Measurements from ENCODE around the gene MACROH2A2. TPM values are rescaled to one million over a fixed set of nuclear protein-coding genes. Genes with fewer than 3 reads are reported as not detected.
"Not testable (repeated sequence)": the region's sequence is repeated elsewhere in the genome, so short reads cannot be mapped to it uniquely, and the experiment has no call there.

The MACROH2A2 gene
- total RNA-seq, 2 donors from 2014 or later, result 17.3 to 19.6 TPM

DNA sequence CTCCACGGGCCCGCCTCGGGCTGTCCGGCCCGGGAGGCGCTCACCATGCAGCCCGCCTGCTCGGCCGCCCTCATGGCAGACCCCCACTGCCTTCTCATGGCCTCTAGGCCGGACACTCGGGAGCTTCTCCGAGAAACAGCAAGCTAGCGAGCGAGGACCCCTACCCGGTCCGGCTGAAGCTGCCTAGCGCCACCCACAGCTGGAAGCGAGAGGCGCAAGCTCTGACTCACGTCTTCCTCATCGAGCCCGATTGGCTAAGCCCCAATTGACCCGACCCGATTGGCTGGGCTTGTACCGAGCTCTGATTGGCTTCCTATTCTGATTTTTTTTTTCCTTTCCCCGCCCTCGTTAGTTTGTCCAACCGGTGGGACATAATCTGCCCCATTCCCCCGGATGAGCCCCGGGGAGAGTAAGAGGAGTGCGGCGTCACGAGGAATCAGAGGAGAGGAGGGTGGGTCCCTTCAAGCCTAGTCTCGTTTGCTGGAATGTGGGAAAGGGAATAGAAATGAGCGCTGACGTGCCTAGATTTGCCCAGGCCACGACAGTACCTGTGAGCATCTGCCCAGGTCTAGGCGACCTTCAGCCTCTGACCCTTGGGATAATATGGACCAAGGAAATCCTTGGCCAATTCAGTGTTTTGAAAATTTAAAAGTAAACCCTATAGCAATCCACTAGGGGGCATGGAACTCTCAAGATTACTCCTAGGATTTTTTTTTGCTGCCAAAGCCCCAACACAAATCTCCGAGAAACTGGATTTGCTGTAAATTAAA is 94.0 kb downstream of the MACROH2A2 start, which contains the start of gene TYSND1:
Gene TYSND1, minus strand, starts transcription at position 212 of the 770 bp plus-strand sequence. Its CDS starts 114 bp downstream, at position 98.
- H3K4me3 ChIP-seq, result peak within 1 kb of the TSS; percentile 59 to 73
- H3K27ac ChIP-seq, result peak within 1 kb of the TSS; percentile 87 to 91
- peak; percentile 98 for DNase-seq (ENCODE audit: low spot score)
- H3K9me3 ChIP-seq, result no peaks in the 10 kb centered on the region
- no peaks in the 10 kb centered on the region for H3K27me3 ChIP-seq
- peaks cover 27% of the 10 kb centered on the region for H3K36me3 ChIP-seq
- TF ChIP-seq, protein P1, sequence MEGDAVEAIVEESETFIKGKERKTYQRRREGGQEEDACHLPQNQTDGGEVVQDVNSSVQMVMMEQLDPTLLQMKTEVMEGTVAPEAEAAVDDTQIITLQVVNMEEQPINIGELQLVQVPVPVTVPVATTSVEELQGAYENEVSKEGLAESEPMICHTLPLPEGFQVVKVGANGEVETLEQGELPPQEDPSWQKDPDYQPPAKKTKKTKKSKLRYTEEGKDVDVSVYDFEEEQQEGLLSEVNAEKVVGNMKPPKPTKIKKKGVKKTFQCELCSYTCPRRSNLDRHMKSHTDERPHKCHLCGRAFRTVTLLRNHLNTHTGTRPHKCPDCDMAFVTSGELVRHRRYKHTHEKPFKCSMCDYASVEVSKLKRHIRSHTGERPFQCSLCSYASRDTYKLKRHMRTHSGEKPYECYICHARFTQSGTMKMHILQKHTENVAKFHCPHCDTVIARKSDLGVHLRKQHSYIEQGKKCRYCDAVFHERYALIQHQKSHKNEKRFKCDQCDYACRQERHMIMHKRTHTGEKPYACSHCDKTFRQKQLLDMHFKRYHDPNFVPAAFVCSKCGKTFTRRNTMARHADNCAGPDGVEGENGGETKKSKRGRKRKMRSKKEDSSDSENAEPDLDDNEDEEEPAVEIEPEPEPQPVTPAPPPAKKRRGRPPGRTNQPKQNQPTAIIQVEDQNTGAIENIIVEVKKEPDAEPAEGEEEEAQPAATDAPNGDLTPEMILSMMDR (IDR thresholded peaks at IDR 0.05), result peak in 1 of 2 donors; percentile 74
- H3K4me1 ChIP-seq, result peaks cover 0 to 22% of the 10 kb centered on the region in 2 donors

DNA sequence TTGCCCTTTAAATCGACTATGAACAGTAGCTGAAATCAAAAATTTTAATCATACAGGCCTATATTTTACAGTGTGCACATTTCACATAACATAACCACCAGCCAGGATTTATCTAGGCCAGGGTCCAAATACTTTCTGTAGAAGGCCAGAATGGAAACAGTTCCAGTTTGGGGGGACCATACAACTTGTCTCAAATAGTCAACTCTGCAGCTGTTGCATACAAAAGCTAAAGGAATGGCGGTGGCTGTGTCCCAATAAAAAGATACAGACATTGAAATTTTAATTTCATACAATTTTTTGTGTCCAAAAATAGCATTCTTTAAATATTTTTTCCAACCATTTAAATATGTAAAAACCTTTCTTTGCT is 94.6 kb downstream of the MACROH2A2 start:
- H3K36me3 ChIP-seq, result peaks cover 32% of the 10 kb centered on the region
- H3K27me3 ChIP-seq, result no peaks in the 10 kb centered on the region
- peak overlapping the region; percentile 59 to 73 for H3K4me3 ChIP-seq
- peak overlapping the region; percentile 87 to 91 for H3K27ac ChIP-seq
- no peak for DNase-seq (ENCODE audit: low spot score)
- TF ChIP-seq, protein P1 (IDR thresholded peaks at IDR 0.05), result no peak
- peaks cover 0 to 22% of the 10 kb centered on the region in 2 donors for H3K4me1 ChIP-seq
- H3K9me3 ChIP-seq, result no peaks in the 10 kb centered on the region

DNA sequence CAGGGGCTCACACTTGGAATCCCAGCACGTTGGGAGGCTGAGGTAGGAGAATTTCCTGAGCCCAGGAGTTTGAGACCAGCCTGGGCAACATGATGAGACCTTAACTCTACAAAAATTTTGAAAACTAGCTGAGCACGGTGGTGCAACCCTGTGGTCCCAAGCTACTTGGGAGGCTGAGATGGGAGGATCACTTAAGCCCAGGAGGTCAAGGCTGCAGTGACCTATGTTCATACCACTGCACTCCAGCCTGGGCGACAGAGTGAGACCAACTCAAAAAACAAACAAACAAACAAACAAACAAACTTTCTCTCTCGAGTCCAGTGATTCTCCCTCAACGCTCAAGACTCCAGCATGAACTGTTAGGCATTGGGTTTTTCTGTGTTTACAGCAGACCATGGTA is 95.9 kb downstream of the MACROH2A2 start:
- no peak for DNase-seq (ENCODE audit: low spot score)
- Histone ChIP-seq H3K9me3 (no peaks in the 10 kb centered on the region), H3K27ac (no peak overlapping the region), H3K4me3 (no peak overlapping the region), H3K4me1 (peaks cover 0 to 22% of the 10 kb centered on the region in 2 donors), H3K36me3 (peaks cover 45% of the 10 kb centered on the region), H3K27me3 (no peaks in the 10 kb centered on the region)
- TF ChIP-seq, protein P1 (IDR thresholded peaks at IDR 0.05), result no peak

DNA sequence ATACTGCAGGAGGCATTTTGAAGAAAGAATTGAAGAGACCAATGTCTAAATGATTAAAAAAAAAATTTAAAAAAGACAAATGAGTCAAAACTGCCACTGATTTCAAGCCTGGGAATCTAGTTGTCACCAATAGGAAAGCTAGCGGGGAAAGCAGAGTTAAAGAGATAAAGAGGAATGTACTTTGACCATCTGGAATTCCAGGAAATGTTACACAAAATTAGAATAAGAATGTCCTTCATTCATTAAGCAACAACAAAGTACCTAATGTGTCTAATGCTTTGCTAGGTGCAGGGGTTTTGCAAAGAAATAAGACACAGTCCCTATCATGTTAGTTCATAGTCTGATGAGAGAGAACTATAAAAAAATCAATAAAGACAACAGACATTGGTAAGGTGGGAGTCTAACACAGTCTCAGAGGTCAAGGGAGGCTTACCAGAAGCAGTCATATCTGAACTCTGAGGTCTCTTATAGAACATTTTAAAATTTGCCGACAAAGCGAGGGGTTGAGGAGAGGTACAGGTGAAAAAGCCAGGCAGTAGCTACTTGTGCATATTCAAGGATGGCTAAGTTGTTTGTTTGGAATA is 102.7 kb downstream of the MACROH2A2 start:
- DNase-seq (ENCODE audit: low spot score), result no peak
- Histone ChIP-seq H3K9me3 (no peaks in the 10 kb centered on the region), H3K27ac (no peak overlapping the region), H3K27me3 (no peaks in the 10 kb centered on the region), H3K4me1 (peaks cover 0 to 4% of the 10 kb centered on the region in 2 donors), H3K36me3 (peaks cover 65% of the 10 kb centered on the region), H3K4me3 (no peak overlapping the region)
- TF ChIP-seq, protein P1 (IDR thresholded peaks at IDR 0.05), result no peak

DNA sequence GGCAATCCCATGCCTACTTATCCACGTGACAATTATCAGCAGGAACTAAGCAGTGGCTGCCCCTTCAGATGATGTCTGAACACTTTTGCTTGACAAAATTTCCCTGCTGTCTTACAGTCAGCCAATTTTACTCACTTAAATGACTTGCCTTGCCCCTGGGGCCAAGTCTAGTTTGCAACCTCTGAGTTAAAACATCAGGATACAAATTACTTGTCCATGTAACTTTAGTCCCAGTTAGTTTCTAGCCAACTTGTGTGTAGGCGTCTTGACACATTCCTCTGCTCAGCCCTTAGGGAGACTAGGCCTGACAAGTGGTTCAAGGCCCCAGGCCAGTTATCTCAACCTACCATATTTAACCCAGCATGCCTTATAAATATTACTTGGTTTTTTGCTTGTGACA is 105.5 kb downstream of the MACROH2A2 start:
- peaks cover 52% of the 10 kb centered on the region for H3K36me3 ChIP-seq
- TF ChIP-seq, protein P1 (IDR thresholded peaks at IDR 0.05), result no peak
- H3K27me3 ChIP-seq, result no peaks in the 10 kb centered on the region
- no peak overlapping the region for H3K4me3 ChIP-seq
- DNase-seq (ENCODE audit: low spot score), result no peak
- H3K9me3 ChIP-seq, result no peaks in the 10 kb centered on the region
- no peak overlapping the region for H3K27ac ChIP-seq
- H3K4me1 ChIP-seq, result peaks cover 0 to 25% of the 10 kb centered on the region in 2 donors

DNA sequence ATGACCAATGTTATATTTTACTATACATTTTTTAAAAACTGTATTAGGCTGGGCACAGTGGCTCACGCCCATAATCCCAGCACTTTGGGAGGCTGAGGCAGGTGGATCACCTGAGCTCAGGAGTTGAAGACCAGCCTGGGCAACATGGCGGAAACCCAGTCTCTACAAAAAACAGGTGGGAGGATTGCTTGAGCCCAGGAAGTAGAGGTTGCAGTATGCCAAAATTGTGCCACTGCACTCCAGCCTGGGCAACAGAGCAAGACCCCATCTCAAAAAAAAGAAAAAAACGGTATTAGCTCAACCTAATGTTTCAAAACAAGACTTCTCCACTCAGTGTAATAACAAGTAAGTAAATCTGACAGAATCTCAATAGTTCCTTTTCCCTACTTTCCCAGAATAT is 106.7 kb downstream of the MACROH2A2 start:
- not testable (repeated sequence) for H3K4me3 ChIP-seq; H3K27me3 ChIP-seq; DNase-seq (ENCODE audit: low spot score); H3K9me3 ChIP-seq; H3K27ac ChIP-seq
- Histone ChIP-seq H3K36me3 (peaks cover 45% of the 10 kb centered on the region), H3K4me1 (peaks cover 0 to 36% of the 10 kb centered on the region in 2 donors)
